A549 treated with Hydrocortisone at 1 μM for 4 hours (cell line): Measurements from ENCODE around the gene NINJ1. TPM values are rescaled to one million over a fixed set of nuclear protein-coding genes. Genes with fewer than 3 reads are reported as not detected.

Experiments used
- total RNA-seq: library from RNA; stranded (reverse); fragments of 200-300 nt; extraction: Qiagen RNA extraction; gene quantifications from 5 replicates; pipeline ENCODE4 v1.2.3, GENCODE V29; 2022

The NINJ1 gene, protein sequence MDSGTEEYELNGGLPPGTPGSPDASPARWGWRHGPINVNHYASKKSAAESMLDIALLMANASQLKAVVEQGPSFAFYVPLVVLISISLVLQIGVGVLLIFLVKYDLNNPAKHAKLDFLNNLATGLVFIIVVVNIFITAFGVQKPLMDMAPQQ
- 65.8 to 103 TPM (median 80.5 TPM) in 5 replicates for total RNA-seq

GRCh38 chr9:93134015-93134739 is at the start of gene NINJ1:
NINJ1 (minus strand) TSS chr9:93134251; CDS start chr9:93134217, 34 bp downstream.

GRCh38 chr9:93096131-93096802 is 37.8 kb downstream of the NINJ1 start, which contains the start of gene CARD19:
CARD19 (plus strand) TSS chr9:93096217; CDS start chr9:93096346, 129 bp downstream.

Other genes with a start within 250 kb of the NINJ1 start
- gene FGD3, start 186.7 kb downstream of the NINJ1 start, total RNA-seq = 0.10 to 0.93 TPM (median 0.27 TPM) in 5 replicates
- gene SUSD3, start 75.5 kb downstream of the NINJ1 start, total RNA-seq = 0.31 to 1.0 TPM (median 1.0 TPM) in 5 replicates
- gene CARD19, start 38.0 kb downstream of the NINJ1 start, total RNA-seq = 41.0 to 65.5 TPM (median 62.1 TPM) in 5 replicates
- gene WNK2, start 49.9 kb upstream of the NINJ1 start, total RNA-seq = 5.6 to 6.5 TPM (median 6.4 TPM) in 5 replicates